RWPE1 (cell line): ENCODE measurements around the gene LGR4.

Source experiments
- CTCF ChIA-PET: fragments of 350-600 bp; sonication (Branson Sonifier 250); formaldehyde crosslinking; extraction: SDS; loops from one replicate; lab custom pipeline; 2021; lab: Yijun Ruan, JAX
- POLR2A ChIA-PET: fragments of 400-600 bp; formaldehyde crosslinking; extraction: SDS; loops from one replicate; lab custom pipeline; 2020; ENCODE audit warnings: antibody characterized with exemption; ENCODE audit not compliant: low non-redundant PET; lab: Yijun Ruan, JAX
- DNase-seq: peaks from one replicate; pipeline ENCODE4 v3.0.0; 2012; ENCODE audit warnings: low spot score
- H3K27ac ChIP-seq: fragments of 450-650 bp; 2 replicates; pipeline ENCODE4 v1.5.1; 2017
- TF ChIP-seq, protein P1 (sequence below): fragments of 450-650 bp; conservative IDR thresholded peaks from 2 replicates; pipeline ENCODE4 v1.5.1; 2017; ENCODE audit warnings: low read depth, mild to moderate bottlenecking

Gene LGR4

DNA sequence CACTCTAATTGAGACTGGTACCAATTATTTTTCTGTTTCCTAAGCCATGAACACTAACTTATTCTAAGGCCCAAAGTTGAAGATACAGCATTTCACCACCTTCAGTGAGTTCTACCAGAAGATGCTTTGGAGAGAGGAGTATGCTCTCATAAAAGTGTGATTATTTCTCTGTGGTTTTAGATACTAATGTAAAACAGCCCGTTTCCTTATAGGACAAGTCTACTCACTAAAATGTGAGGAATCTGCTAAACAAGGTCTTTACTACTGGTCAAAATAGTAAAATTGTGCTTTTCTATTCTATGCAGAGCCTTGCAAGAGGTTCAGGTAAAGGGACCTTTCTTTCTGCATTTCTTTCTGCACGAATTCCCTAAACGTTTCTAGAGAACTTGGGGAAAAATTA, 2.4 kb downstream of the LGR4 start:
- DNase-seq, result no peak
- TF ChIP-seq, protein P1, sequence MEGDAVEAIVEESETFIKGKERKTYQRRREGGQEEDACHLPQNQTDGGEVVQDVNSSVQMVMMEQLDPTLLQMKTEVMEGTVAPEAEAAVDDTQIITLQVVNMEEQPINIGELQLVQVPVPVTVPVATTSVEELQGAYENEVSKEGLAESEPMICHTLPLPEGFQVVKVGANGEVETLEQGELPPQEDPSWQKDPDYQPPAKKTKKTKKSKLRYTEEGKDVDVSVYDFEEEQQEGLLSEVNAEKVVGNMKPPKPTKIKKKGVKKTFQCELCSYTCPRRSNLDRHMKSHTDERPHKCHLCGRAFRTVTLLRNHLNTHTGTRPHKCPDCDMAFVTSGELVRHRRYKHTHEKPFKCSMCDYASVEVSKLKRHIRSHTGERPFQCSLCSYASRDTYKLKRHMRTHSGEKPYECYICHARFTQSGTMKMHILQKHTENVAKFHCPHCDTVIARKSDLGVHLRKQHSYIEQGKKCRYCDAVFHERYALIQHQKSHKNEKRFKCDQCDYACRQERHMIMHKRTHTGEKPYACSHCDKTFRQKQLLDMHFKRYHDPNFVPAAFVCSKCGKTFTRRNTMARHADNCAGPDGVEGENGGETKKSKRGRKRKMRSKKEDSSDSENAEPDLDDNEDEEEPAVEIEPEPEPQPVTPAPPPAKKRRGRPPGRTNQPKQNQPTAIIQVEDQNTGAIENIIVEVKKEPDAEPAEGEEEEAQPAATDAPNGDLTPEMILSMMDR, result no peak
- no peak overlapping the region for H3K27ac ChIP-seq
- ChIA-PET CTCF (no interaction called here), POLR2A (no interaction called here)

DNA sequence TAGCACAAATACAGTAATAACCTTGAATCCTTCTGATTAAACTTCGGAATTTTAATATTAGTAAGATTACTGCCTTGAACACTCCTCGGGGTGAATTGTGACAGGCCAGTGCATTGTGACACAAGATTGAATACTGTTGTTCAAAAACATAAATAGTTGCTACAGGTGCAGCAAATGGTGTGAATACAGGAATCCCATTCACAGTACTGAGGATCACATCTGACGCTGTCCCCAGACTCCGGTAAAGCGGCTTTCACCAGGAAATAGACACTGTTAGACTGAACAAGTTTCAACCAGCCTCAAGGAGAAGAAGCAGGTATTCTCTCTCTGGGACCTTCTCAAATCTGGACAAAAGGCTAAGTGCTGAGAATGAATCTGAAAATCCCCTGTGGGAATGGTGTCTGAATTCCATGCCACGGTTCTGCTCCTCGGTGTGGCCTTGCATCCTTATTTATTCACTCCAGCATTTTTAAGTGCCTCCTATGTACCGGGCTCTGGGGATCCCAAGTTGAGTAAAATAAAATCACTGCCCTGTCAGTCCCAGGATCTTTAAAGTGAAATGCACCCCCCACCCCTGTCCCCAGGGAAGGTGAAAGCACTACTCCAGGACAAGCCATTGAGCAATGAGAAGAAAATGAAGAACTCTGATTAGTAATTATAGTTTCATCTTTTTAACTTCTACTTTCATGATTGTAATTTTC, 3.4 kb downstream of the LGR4 start:
- H3K27ac ChIP-seq, result peak overlapping the region; percentile 45; the same call in 1 of the 2 replicates
- ChIA-PET POLR2A (no interaction called here), CTCF (no interaction called here)
- TF ChIP-seq, protein P1, result no peak
- DNase-seq, result no peak

DNA sequence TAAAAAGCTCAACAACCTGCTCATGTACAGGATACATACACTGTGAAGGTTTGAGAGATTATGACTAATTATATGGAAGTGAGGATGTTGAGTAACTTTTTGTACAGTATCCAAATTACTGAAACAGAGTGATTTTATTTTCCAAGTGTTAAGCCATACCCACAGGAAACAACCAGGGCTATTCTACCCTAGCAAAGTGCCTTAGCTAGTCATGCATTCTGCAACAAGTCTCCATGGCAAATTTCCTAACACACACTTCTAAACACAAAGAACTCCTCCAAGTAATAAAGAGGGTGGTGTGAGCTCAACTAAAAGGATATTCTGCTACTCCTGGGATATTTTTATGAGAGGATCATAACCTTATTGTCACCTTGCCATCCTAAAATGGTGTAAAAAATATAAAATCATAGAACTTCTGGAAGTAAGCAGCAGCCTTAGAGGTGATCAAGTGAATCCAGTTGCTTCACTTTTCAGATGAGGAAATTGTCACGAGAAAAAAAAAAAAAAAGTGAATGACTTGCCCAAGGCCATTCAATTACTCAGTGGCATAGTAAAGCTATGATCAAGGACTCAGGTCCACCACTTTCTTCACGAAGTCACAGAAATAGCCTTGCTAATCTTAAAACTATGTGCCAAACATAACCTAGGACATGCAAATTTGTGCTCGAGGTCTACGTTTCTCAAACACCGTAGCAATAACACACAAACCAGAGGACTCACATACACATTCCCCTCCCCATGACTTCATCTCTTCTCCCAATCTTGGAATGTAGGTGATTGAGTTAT, 4.2 kb downstream of the LGR4 start:
- TF ChIP-seq, protein P1, result no peak
- peak; percentile 65 for DNase-seq
- no peak overlapping the region for H3K27ac ChIP-seq
- ChIA-PET POLR2A (no interaction called here), CTCF (interaction anchor here (0.5 kb wide), 1 partner anchor 782 kb away, joined by 5 read pairs; no protein-coding TSS in a partner anchor)

DNA sequence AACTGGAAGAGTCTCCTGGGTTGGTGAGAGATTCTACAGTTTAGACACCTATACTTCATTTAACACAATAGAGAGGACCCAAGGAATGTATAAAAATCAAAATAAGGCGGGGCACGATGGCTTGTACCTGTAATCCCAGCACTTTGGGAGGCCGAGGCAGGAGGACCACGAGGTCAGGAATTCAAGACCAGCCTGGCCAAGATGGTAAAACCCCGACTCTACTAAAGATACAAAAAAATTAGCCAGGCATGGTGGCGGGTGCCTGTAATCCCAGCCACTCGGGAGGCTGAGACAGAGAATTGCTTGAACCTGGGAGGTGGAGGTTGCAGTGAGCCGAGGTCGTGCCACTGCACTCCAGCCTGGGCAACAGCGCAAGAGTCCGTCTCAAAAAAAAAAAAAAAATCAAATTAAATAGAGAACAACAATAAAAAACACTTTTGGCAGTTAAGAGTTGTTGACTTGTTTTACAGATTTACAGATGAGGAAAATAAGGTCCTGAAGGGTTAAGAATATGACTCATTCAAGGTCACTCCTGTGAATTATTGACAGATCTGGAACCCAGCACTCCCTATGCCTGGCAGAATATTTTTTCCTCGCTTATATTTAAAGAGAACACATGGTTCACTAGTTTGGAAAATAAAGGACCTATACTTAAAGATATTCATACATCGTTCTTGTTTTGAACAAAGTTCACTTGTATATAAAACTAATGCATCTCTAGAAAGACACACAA, 5.2 kb downstream of the LGR4 start:
- TF ChIP-seq, protein P1, result no peak
- POLR2A ChIA-PET, result no interaction called here

DNA sequence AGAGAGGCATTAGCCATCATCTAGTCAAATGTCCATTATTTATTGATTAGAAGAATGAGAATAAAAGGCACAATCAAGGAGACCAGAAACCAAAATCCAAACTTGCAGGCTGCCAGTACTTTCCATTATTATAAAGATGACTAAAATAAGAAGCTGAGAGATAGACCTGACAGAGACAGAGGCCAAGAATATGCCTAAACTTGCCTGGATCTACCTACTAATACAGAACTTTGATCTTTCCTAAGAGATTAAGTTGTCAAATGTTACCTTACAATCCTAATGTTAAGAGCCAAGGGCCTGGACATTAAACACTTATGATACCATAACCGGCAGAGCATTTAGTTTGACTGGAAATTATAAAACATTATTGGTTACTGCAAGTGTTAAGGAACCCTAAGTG, 6.2 kb downstream of the LGR4 start:
- ChIA-PET CTCF (no interaction called here), POLR2A (no interaction called here)
- no peak for DNase-seq
- H3K27ac ChIP-seq, result peak overlapping the region; percentile 83
- TF ChIP-seq, protein P1, result no peak

More for the DNA sequence above, 5.2 kb downstream of the LGR4 start:
- no peak for DNase-seq
- H3K27ac ChIP-seq, result peak overlapping the region; percentile 83
- CTCF ChIA-PET, result interaction anchor here (0.5 kb wide), 1 partner anchor 781 kb away, joined by 5 read pairs; no protein-coding TSS in a partner anchor

DNA sequence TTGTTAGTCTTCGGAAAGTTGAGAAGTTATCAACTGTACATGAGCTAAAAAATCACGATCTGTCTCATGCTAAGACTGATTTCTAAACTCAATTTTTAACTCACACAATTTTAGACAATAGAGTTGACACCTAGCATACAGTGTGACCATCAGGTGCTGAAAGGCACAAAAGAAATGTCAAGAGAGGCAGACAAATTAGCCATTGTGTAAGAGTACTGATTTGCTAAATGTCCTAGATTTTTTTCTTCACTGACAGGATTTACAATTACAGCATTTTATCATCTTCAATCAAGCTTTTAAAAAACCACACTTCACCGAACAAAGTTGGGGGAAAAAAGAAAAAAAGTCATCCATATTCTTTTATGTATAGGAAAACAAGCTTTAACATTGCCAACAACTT, 7.0 kb downstream of the LGR4 start:
- DNase-seq, result no peak
- ChIA-PET POLR2A (no interaction called here), CTCF (no interaction called here)
- TF ChIP-seq, protein P1, result no peak
- H3K27ac ChIP-seq, result no peak overlapping the region
